Mesothelial cell of epicardium (in vitro differentiated cells): ENCODE measurements around the gene GPR157. TPM values are rescaled to one million over a fixed set of nuclear protein-coding genes. Genes with fewer than 3 reads are reported as not detected.

Source experiments
- DNase-seq, 2 experiments: peaks; one replicate each; pipeline ENCODE4 v3.0.0; 2021; ENCODE audit warnings: low spot score in 2 of 2; ENCODE audit not compliant: unreplicated experiment in 2 of 2
- H3K27ac Mint-ChIP-seq: 2 replicates; pipeline ENCODE4 v1.8.0; 2021; ENCODE audit warnings: mixed read lengths
- H3K27me3 Mint-ChIP-seq: 2 replicates; pipeline ENCODE4 v1.8.0; 2021; ENCODE audit warnings: low read depth, mixed read lengths
- H3K36me3 Mint-ChIP-seq: 2 replicates; pipeline ENCODE4 v1.8.0; 2021; ENCODE audit warnings: mixed read lengths
- H3K4me1 Mint-ChIP-seq: 2 replicates; pipeline ENCODE4 v1.8.0; 2021; ENCODE audit warnings: mixed read lengths
- H3K4me3 Mint-ChIP-seq: 2 replicates; pipeline ENCODE4 v1.8.0; 2021; ENCODE audit warnings: mild to moderate bottlenecking, moderate library complexity, mixed read lengths
- H3K9me3 Mint-ChIP-seq: 2 replicates; pipeline ENCODE4 v1.8.0; 2021; ENCODE audit warnings: mixed read lengths
- total RNA-seq: library from RNA; stranded (reverse); gene quantifications from 3 replicates; pipeline ENCODE4 v1.2.1, GENCODE V29; 2021
- TF ChIP-seq, protein P1 (sequence below): fragments of 200-600 bp; sonication (generic); IDR thresholded peaks from one replicate; pipeline ENCODE4 v1.5.0; 2021; ENCODE audit warnings: antibody characterized with exemption; ENCODE audit not compliant: unreplicated experiment

GPR157 gene
- total RNA-seq, 1 donor from 2014 or later, result 8.3 TPM

DNA sequence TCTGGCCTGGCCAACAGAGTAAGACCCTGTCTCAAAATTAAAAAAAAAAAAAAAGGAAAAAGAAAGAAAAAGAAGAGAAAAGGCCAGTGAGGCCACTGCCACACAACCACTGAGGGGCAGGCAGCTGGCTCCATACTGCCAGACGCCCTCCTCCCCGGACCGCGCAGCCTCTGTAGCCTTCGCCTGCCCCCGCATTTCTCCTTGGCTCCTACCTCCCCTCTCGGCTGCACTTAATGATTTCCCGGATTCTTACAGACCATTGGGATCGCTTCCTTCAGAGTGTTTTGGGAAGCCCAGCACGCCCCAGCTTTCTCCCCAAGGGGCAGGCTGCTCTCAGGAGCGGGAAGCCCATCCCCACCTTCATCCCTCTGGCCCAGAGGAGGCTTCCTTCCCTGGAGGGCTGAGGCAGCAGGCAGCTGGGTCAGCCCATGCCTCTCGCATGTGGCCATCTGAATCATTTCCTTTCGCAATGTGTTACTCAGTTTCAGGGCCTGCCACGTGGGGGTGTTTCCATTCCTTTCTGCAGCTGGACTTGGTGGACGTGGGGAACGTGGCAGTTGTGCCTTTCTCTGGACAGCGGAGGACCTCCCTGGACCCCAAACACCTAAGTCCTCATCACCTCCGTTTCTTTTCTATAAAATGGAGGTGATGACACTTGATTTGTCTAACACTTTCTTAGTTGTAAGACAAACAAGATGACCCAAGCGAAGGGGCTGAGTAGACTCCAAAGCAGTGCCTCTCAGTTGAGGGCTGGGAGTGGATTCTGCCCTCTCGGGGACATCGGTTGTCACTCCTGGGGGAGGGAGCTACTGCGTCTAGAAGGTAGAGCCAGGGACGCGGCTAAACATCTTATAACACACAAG lies 61.7 kb downstream of the GPR157 start:
- Mint-ChIP-seq H3K9me3 (no peaks in the 10 kb centered on the region), H3K27me3 (no peaks in the 10 kb centered on the region), H3K4me3 (no peak overlapping the region), H3K4me1 (peaks cover 17% of the 10 kb centered on the region), H3K27ac (peak overlapping the region; percentile 59), H3K36me3 (no peaks in the 10 kb centered on the region)
- TF ChIP-seq, protein P1, sequence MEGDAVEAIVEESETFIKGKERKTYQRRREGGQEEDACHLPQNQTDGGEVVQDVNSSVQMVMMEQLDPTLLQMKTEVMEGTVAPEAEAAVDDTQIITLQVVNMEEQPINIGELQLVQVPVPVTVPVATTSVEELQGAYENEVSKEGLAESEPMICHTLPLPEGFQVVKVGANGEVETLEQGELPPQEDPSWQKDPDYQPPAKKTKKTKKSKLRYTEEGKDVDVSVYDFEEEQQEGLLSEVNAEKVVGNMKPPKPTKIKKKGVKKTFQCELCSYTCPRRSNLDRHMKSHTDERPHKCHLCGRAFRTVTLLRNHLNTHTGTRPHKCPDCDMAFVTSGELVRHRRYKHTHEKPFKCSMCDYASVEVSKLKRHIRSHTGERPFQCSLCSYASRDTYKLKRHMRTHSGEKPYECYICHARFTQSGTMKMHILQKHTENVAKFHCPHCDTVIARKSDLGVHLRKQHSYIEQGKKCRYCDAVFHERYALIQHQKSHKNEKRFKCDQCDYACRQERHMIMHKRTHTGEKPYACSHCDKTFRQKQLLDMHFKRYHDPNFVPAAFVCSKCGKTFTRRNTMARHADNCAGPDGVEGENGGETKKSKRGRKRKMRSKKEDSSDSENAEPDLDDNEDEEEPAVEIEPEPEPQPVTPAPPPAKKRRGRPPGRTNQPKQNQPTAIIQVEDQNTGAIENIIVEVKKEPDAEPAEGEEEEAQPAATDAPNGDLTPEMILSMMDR, result no peak
- DNase-seq, result no peak

DNA sequence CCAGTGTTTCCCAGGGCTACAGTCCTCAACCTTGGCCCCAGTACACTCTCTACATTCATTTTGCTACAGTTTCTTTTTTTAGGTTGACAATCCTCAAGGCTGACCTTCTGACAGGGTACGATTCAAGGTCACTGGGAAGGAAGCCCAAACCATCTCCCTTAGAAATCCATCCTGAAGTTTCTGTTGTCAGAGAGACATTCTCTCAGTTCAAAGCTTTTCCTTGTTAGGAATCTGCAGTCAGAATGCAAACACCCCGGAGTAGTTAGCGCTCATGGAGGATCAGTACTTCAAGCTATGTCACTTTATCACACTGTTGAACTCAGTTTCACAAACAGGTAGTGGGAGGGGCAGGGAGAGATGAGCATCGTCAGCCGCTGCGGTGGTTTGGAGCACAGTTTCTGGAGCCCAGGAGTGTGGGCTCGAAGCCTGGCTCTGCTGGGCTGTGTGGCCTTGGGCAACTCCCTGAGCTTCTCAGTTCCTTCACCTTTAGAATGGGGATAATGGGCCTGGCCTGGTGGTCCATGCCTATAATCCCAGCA lies 63.6 kb downstream of the GPR157 start:
- TF ChIP-seq, protein P1, result no peak
- no peaks in the 10 kb centered on the region for H3K36me3 Mint-ChIP-seq
- H3K27ac Mint-ChIP-seq, result peak overlapping the region; percentile 4
- H3K4me1 Mint-ChIP-seq, result peaks cover 17% of the 10 kb centered on the region
- no peaks in the 10 kb centered on the region for H3K9me3 Mint-ChIP-seq
- no peak for DNase-seq
- no peak overlapping the region for H3K4me3 Mint-ChIP-seq
- H3K27me3 Mint-ChIP-seq, result no peaks in the 10 kb centered on the region

DNA sequence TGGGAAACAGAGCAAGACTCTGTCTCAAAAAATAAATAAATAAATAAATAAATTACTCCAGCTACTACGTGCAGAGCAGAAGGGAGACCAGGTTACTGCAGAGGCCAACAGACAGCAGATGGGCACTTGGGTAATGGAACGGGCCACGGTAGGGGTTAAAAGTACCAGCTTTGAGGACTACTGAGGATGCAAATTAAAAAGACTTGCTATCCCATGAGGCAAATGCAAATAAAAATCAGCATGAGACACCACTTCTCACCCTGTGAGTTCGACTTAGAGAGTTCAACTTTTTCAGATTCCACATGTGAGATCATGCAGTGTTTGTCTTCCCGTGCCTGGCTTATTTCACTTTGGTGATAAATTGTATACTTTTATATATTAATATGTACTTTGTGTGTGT lies 66.1 kb downstream of the GPR157 start:
- Mint-ChIP-seq H3K27me3 (no peaks in the 10 kb centered on the region), H3K4me1 (peaks cover 10% of the 10 kb centered on the region), H3K36me3 (no peaks in the 10 kb centered on the region), H3K27ac (no peak overlapping the region), H3K4me3 (no peak overlapping the region), H3K9me3 (no peaks in the 10 kb centered on the region)
- TF ChIP-seq, protein P1, result no peak
- DNase-seq, result no peak

DNA sequence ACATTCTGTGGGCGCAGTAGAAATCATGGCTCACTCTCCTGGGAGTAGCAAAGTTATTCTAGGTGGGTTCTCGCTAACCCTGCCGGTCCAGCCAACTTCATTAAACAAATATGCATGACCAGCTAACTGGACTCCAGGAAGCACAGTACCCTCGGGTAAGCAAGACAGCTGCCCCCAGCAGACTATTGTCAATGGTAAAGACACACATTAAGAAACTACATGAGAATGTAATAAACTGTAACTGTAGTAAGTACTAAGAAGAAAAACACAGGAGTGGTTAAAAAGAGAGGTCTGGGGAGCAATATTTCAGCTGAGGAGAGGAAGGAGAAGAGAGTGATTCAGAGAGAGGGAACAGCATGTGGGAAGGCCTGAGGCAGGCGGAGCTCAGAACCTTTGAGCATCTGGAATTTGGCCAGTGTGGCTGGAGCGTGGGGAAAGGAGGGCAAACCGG lies 66.9 kb downstream of the GPR157 start:
- DNase-seq, result no peak
- no peaks in the 10 kb centered on the region for H3K9me3 Mint-ChIP-seq
- no peak overlapping the region for H3K27ac Mint-ChIP-seq

DNA sequence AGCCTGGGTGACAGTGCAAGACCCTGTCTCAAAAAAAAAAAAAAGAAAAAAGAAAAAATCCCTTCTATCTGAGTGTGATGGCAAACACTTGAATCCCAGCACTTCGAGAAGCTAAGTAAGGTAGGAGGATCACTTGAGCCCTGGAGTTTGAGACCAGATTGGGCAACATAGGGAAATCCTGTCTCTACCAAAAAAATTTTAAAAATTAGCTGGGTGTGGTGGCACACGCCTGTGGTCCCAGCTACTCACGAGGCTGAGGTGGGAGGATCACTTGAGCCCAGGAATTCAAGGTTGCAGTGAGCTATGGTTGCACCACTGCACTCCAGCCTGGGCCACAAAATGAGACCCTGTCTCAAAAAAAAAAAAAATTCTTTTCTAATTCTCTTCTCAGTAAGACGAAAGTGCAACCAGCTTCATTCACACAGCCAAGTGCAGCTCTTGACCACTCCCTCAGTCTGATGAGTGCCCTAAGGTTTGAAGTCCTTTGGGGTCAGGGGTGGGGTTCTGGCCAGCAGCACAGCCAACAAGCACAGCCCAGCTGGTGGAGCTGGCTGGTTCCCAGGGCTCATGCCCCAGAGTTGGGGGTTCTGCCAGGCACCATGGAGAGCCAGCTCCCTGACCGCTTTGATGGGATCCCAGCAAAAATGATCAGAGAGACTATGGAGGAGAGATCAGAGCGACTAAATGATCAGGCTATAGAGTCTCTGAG lies 67.5 kb downstream of the GPR157 start:
- DNase-seq, result no peak
- no peaks in the 10 kb centered on the region for H3K27me3 Mint-ChIP-seq
- H3K4me1 Mint-ChIP-seq, result peaks cover 10% of the 10 kb centered on the region
- TF ChIP-seq, protein P1, result no peak
- H3K36me3 Mint-ChIP-seq, result no peaks in the 10 kb centered on the region
- no peaks in the 10 kb centered on the region for H3K9me3 Mint-ChIP-seq
- no peak overlapping the region for H3K4me3 Mint-ChIP-seq
- no peak overlapping the region for H3K27ac Mint-ChIP-seq

More for the DNA sequence above, 66.9 kb downstream of the GPR157 start:
- no peak overlapping the region for H3K4me3 Mint-ChIP-seq
- H3K36me3 Mint-ChIP-seq, result no peaks in the 10 kb centered on the region
- H3K27me3 Mint-ChIP-seq, result no peaks in the 10 kb centered on the region
- TF ChIP-seq, protein P1, result no peak
- H3K4me1 Mint-ChIP-seq, result peaks cover 10% of the 10 kb centered on the region
